Hippocampal formation (tissue), 2 donors: ENCODE data around the gene UBAP1L.

Source experiments
- DNase-seq, 2 donors: peaks; one replicate each; lab custom pipeline; 2025; lab: John Stamatoyannopoulos, UW

UBAP1L gene

DNA sequence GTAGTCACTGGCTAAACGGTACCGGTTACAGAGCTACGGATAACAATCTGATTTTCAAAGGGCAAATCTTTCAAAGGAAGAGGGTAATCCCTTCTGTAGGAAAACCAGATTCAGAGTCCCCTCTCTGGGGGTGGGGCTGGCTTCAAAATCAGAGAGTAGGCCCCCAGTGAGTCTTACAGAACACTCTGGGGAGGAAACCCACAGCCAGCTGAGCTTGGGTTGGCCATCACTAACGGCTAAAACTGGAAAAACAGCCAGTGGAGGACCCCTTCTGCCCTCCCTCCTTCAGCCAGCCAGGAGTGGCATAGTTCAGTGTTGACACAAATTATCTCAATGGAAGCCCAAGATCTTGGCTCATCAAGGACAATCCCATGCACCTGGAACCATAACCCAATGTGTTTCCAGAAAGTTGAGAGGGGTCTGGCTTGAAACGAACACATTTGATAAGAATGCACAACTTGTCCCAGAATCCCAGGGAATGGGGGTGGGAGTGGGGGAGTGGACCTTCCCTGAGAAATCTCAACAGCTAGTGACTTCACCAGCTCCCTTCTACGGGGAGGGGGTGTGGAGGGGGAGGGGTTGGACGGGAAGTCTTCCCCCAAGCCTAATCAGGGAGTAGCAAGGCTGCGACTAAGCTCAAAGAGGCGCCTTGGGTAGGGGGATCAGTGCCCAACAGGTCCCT lies 48.2 kb downstream of the UBAP1L start:
- no peak for DNase-seq

DNA sequence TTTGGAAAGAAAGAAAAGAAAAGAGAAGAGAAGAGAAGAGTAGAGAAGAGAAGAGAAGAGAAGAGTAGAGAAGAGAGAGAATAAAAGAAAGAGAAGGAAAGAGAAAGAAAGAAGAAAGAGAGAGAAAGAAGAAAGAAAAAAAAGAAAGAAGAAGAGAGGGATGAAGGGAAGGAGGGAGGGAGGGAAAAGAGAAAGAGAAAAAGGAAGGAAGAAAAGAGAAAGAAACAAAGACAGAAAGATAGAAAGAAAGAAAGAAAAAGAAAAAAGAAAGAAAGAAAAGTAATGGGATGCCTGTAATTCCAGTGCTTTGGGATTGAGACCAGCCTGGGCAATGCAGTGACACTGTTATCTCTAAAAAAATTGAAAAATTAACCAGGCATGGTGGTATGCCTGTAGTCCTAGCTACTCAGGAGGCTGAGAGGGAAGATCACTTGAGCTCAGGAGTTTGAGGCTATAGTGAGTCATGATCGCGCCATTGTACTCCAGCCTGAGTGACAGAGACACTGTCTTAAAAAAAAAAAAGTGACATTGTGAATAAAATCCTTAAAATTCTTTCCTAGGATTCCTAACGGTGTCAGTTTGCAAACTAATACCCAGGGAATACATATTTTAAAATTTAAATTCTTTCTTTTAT lies 48.9 kb downstream of the UBAP1L start:
- no peak for DNase-seq

DNA sequence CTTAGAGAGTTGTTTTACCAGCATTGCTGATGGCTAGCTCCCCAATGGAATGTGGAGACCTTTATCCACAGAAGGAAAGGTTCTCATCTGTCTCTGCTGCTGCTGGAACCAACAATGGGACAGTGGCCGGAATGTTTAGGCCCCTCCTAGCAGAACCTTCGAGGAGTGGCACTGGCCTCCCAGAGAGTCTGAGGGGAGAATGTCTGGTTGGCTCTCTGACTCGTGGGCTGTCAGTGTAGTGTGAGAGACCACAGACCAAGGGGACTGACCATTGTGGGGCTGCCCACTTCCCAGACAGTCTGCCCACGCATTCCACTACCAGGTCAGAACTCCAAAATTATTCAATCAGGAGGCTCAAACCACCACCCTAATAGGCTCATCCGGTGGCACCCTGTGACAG lies 52.3 kb downstream of the UBAP1L start:
- no peak for DNase-seq

DNA sequence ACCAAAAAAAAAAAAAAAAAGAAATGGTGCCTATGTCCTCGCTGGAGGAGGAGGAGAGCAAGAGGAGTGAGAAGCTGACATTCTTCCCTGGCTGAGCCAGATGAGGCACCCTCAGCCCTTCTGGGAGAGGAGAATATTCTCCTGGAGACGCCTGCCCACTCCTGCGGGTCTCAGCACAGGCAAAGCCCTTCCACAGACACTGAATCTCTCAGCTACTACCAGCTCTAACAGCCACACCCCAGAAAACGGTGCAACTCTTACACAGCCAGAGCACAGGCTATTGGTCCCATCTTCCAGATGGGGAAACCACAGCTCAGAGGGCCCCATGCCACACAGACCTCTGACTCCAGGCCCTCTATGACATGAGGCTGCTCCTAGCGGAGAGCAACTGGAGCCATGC lies 52.9 kb downstream of the UBAP1L start:
- DNase-seq = no peak

DNA sequence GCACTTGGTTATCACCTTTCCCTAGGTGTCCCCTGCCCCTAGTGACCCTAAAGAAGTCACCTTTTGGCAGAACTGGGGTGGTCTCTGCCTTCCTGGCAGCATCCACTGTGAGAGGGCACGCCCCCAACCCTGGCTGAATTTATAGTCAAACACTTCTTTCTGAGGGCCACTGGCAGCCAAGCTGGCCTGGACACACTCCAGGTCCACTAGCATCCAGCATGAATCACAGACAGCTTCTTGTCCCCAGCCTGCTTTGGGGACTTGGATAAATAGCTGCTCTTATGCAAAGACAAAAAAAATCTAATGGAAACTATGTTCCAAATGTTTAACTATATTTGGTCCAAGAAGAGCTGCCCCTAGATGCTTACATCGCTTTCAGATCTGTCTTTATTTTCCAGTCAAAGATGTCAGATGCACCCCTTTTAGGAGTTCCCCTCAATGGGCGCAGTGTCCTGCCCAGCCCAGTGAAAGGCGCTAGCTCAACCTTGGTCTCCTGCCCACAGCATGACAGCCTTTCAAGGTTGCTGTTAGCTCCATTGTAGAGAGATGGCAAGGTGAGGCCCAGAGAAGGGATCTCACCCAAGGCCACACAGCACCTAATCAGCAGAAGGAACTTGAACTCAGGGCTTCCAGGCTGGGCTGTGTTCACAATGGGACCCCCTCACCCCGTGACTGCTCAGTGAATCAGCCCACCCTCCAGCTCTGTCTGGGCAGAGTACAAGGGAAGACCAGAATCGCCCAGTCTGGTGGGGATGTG lies 54.2 kb downstream of the UBAP1L start:
- peak; percentile 44 to 50 for DNase-seq

DNA sequence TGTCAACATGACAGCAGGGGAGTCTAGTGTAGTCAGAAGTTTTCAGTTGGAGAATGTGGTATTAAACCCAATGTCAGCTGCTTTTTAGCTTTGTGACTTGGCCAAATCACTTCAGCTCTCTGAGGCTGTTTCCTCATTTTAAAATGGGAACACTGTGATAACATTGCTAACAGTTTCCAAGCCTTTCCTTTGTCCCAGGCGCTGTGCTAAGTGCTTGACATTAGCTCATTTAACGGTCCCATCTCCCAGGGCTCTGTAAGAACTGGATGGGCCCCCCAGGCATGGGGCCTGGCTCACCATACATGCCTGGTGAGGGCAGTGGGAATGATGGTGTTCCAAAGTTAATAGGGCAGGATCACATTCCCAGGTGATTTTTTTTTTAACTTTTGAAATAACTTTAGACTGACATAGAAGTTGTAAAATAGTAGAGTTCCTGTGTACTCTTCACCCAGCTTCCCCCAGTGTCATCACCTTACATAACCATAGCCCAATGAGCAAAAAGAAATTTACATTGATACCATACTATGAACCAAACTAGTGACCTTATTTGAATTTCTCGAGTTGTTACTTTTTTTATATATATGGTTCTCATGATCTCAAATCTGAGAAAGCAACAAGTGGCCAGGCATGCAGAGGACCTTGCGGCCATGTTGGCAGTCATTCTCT lies 54.9 kb downstream of the UBAP1L start:
- DNase-seq = no peak

DNA sequence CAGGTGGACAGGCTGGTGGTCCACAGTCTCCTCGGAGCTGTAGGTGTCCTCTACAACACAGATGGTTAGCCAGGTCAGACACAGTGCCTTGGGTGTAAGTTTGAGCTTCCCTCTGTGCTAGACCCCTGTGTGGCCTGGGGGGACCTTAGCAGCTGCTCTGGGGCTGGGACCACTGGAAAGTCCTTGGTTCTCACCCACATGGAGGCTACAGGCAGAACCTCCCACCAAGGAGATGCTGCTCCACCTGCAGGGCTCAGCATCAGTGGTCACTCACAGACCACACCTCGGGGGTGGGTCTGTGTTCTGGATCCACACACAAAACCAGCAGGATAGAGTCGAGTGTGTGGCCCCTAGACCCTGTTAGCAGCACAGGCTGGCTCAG lies 55.6 kb downstream of the UBAP1L start:
- DNase-seq = no peak

DNA sequence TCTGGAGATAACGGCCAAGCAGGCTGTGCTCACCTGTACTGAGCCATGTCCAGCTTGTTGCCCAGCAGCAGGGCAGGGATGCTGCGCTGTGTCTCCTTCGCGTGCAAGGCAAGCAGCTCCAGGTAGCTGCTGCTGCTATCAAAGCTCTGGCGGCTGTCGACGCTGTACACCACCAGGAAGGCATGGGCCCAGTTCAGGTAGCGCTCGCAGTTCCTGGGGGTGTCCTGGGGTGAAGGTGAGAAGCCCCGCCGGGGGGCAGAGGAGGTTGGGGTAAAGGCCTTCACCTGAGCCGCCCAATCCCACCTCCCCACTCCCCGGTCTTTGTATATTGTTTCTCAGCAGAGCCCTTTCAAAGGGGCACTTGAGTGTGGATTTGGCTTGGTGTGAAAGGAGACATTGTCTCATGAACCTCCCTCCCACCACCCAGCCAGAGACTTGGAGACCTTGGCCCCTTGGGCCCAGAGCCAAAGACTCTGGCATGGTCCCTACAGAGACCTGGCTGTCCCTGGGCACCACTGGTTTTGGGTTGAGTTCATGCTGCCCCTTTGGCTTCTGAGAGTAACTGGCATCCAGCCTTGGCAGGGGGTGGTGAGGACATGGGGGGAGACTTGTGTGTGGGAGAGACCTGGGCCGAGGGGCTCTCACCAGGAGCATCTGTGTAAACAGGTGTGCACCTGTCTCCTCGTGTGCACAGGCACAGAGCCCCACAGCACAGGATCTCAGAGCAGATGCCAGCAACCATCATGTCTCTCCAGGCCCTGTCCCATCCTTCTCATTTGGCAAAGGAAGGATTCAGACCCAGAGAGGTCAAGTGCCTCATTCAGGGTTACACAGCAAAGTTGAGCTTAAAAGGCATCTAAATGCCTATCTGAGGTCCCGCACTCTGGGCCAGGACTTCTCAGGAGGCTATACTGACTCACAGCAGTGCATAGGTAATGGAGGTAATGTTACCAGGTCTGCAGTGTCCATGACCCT lies 56.3 kb downstream of the UBAP1L start:
- peak in 1 of 2 donors; percentile 32 for DNase-seq

DNA sequence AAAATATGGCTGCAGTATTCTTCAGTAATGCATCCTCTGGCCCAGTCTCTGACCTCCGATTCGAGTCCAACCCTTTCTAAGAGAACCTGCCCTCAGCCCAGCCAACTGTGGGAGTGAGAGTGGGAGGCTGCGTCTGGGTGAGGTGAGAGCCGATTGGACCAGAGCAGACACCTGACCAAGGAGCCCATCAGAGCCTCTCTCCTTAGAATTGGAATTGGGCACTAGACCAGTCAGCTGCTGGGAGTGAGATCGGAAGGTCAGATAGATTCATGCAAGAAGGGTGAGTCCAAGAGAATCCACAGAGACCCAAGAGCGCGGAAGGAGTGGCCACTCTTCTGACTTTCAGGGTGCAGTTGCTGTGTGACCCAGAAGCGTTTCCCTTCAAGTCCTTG lies 57.5 kb downstream of the UBAP1L start:
- no peak for DNase-seq

DNA sequence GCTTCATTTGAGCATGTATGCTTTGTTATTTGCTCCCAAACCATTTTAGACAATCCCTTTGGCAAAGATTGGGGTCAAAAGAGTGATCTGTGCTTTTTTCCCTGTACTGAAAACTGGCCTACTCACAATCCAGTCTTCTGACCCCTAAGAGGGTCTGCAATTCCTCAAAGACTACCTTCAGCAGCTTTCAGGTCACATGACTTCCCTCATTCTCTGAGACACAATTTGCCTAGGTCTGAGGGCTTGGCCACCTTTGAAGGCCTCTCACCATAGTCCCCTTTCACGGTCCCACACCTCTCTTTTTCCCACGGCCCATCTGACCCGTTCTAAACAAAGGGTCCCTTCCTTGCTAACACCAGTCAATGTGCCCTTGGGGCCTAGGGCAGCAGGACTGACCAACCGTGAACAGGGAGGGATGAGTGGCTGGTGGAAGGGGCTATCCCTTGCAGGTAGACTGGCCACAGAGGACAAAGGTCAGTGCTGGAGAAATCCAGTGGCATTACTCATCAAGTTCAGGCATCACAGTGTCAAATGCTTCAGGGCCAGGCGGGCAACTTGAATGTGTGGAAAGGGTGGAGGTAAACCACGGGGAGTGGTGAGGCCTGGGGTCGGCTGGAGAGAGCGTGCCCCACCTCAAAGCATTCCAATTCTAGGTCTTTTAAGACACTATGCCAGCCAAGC lies 58.0 kb downstream of the UBAP1L start:
- DNase-seq = no peak

DNA sequence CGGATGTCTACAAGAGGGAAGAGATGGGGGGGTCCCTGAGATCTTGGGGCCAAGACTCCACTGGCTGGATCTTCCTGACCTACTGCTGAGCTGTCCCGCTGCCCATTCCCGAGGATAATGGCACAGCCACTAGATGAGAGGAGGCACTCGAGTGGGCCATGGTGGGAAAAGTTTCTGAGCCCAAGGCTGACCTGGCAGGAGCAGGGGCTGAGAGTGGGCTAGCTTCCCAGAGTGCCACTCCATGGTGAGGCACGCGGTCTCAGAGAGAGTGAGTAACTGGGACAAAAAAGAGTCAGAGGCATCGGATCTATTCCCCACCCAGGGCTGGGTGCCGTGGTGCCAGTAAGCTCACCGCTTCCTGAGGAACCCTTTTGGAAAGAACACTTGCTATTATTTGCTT lies 58.9 kb downstream of the UBAP1L start:
- DNase-seq = peak in 1 of 2 donors; percentile 33

DNA sequence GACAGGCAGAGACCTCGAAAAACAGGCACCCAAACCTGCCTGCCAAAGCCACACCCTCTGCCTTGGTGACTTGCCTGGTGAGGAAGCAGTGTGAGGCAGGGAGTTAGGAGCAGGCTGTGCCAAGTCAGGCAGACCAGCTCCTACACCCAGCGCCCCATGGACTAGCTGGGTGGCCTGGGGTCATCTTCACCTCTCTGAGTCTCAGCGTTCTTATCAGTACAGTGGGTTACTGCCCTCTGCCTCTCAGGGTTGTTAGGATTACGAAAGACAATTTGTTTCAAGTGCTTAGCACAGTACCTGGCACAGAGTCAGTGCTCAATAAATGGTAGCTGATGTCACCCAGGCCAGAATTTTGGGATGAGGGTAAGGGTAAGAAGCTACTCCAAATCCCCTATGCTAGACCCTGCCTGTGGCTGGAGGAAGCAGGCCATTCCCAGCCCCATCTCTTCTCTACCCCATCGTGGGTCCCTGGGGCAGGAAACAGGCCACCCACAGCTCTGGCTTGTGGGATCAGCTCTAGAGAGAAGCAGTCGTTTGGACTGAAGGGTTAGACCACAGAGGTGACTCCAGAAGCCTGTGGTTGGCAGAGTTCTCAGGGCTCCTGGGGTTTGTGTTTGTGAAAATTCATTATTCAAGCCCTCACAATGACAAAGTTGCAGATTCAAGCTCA lies 59.7 kb downstream of the UBAP1L start:
- DNase-seq = no peak

DNA sequence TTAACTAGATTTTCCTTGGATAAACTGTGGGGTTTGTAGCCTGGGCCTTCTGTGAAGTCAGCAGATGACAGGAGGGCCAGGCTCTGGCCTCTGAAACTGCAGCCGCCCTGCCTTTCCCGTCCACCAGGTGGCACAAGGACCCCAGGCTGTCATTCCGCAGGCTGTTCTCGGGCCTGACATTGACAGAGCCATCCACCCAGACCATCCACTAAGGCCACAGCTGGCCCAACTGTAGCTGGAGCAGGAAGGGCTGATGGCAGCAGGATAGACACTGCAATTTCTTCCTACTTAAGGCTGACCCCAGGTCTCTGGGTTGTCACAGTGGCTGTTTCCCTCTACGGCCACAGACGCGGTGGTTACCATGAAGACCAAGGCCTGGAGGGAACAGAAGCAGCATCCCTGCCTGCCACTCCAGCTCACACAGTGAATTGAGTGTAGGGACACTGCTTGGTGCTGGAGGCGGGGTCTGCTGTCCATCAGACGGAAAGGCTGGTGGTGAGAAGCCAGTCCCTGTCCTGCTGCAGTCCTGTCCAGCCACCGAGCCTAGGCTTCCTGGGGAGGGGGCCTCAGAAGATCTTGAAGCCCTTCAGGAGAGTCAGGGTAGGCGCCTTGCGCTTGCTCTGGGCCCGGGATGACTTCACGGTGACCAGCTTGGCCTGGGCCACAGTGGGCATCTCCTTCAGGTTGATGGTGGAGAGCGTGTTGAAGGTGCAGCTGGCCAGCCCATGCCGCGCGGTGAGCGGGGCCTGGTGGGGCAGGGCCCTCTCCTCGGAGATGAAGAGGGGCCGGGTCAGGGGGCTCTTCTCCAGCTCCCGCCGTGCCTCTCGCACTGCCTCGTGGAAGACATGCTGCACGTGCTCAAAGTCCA lies 60.4 kb downstream of the UBAP1L start:
- peak; percentile 71 to 79 for DNase-seq

DNA sequence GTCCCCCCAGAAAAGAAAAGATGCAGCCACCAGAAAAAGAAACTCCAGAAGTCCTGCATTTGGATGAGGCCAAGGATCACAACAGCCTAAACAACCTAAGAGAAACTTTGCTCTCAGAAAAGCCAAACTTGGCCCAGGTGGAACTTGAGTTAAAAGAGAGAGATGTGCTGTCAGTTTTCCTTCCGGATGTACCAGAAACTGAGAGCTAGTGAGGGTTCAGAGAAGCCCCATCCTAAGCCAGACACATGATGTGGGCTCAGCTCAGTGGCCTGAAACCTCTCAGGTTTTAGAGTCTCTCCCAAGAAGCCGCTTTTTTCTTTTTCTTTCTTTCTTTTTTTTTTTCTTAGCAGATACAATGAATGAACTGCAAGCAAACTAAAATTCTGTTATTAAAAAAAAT lies 62.0 kb downstream of the UBAP1L start:
- DNase-seq = no peak

DNA sequence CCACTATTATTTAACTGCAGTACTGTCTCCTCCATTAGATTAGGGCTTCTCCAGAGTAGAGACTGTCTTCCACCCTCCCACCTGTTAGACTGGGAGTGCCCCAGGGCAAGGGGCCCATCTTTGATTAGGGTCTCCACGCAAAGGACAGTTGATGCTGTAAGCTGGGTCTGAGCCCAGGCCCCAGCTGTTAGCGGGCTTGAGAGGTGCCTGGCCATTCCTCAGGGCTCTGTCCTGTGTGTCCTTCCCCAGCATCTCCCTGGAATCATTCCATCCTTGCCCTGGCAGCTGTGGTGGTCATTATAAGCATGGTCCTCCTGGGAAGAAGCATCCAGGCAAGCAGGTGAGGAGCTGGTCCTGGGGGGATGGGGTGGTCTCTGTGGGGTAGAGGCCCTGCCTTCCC lies 63.7 kb downstream of the UBAP1L start:
- DNase-seq = no peak

DNA sequence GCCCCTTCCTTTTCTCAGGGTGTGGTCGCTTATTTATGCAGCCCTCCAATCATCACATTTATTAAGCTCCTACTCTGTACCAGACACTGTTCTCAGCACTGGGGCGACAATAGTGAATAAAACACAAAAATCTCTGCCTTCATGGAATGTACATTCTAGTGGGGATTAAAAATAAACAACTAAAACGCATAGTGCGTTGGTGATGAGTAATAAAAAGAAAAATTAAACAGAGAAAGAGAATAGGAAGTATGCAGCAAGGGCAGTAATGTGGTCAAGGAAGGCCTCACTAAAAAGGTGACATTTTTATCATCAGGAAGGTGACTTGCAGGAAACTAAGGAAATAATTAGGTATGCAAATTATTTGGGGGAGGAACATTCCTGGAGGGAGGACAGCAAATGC lies 64.7 kb downstream of the UBAP1L start:
- DNase-seq = no peak

DNA sequence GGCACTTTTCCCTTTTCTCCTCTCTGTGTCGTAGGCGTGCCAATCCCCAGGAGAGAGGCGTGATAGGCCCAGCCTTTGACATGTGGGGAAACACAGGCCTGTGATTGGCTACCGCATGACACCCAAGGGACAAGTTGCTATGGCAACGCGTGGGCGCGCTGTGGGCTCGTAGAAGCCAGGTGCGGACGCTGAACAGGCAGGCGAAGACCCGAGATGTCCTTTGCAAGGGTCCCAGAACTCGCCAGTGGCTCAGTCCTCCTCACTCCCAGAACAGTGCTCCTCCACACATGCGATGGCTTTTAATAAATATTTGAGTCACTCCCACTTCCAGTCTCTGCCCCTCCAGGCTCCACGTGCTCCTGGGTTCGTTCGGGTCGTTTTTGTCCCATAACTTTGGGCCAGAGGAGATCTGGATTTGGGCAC lies 65.6 kb downstream of the UBAP1L start:
- peak; percentile 82 to 86 for DNase-seq

DNA sequence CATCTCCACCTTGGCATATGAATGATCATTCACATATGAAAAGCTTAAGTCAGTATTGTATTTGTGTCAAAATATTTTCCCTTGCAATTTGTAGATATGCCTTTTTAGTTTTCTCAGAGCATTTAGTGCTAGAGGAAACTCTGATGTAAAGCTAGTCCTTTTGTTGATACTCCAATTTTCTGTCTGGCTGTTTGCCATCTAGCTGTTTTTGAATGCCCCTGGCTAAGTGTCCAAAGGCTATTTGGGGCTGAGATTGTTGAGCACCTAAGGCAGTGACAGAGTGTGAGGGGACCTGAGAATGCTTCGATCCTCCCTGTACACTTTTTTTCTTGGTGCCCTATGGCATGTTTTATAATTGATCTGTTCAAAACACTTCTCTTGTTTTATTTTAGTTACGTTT lies 66.8 kb downstream of the UBAP1L start:
- no peak for DNase-seq

DNA sequence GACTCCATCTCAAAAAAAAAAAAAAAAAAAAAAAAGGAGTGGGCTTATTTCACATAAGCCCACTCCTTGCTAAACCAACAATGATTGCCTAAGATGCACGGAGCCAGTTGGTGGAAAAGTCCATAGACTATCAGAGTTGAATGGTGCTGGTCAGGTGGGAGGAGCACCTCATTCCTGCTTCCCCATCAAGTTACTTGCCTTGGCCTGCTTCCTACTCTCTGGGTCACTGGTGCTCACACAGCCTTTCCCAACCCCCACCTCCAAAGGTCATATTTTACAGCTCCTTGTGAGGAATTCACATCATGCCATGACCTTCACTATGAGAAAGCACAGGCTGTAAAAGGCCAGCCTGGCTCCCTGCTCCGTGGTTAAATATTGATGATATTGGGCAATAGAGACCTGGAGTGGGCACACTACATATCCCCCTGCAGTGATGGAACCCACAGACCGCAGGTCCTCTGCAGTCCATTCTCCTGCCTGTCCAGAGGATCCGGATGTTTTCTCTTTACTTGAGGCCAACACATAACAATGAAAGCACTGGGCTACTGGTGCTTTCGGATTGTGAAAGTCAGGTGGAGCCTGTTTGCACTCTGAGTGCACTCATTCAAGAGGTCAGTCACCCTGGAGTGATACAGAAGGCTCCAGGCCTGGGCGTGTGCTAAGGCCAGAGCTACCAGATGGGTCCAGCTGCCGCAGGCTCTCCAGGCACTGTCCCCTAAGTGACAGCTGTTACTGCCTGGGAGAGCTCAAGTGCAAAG lies 70.1 kb downstream of the UBAP1L start, which contains the start of gene SLC51B:
Gene SLC51B, plus strand, starts transcription at position 664 of the 758 bp plus-strand sequence. CDS start 4,618 bp downstream, outside the sequence.
- no peak for DNase-seq
